ENCODE measurements around the gene STK32B. TPM values are rescaled to one million over a fixed set of nuclear protein-coding genes. Genes with fewer than 3 reads are reported as not detected.

STK32B gene
- total and polyA plus RNA-seq, 9 of the 15 experiments (the other 6 are each of a cell fraction or from before 2014, with no cell fraction given), result 0.03 to 0.20 (median 0.07) TPM; not detected in 2

- Histone ChIP-seq H3K27me3 (ENCODE audit: control insufficient read depth in 2 of 2, insufficient read depth in 2 of 2, low read length in 2 of 2) (no peaks in the 10 kb centered on the region), H3K9me1 (ENCODE audit: control insufficient read depth, insufficient read depth, low read length) (no peaks in the 10 kb centered on the region), H3K4me3 (no peak overlapping the region), H3K79me2 (ENCODE audit: control insufficient read depth, insufficient read depth, low read length) (no peaks in the 10 kb centered on the region), H3K36me3 (ENCODE audit: control insufficient read depth, insufficient read depth, low read length) (no peaks in the 10 kb centered on the region), H2AFZ (ENCODE audit: low read depth, low read length) (no peak overlapping the region), H3K9me3 (replicated peaks; ENCODE audit: control insufficient read depth, insufficient read depth, low read depth, low read length) (no peaks in the 10 kb centered on the region), H3K4me2 (ENCODE audit: insufficient read depth, low read length) (no peak overlapping the region), H3K27ac (ENCODE audit: extremely low read depth, low read depth, low read length) (no peak overlapping the region), H3K9ac (ENCODE audit: insufficient read depth in 1 of 2, low read depth in 2 of 2, low read length in 2 of 2) (no peak overlapping the region), H4K20me1 (replicated peaks; ENCODE audit: control insufficient read depth, insufficient read depth, low read length) (no peaks in the 10 kb centered on the region), H3K4me1 (replicated peaks in 1 of 2; ENCODE audit: control insufficient read depth in 2 of 2, insufficient read depth in 2 of 2, low read length in 2 of 2) (peaks cover 12 to 25% of the 10 kb centered on the region in 2 experiments; a peak in 4 of 5 replicates)
- ChIA-PET POLR2A (no interaction called here), CTCF (ENCODE audit: low intra/inter-chr PET ratio) (no interaction called here)
- intact Hi-C loops (cut with micrococcal nuclease) (no loop called here), in situ Hi-C loops (cut with MboI) (no loop called here)
- FAIRE-seq (no peak), DNase-seq (ENCODE audit: extremely low read depth in 1 of 4, low spot score in 3 of 4) (no peak), ATAC-seq (no peak)
- 63% methylated on average over 4 of the region's 4 CpGs for WGBS (ENCODE audit: insufficient coverage, low coverage, missing lambda C conversion rate)
- BruUV-seq (replicated peaks), result no TSS peak
- TF ChIP-seq KAT8 (IDR thresholded peaks at IDR 0.05; ENCODE audit: low read depth) (no peak), CBX8 (IDR thresholded peaks at IDR 0.05; ENCODE audit: borderline replicate concordance, extremely low read depth, low read depth, low read length, poor library complexity, severe bottlenecking) (no peak), NCOA6 (IDR thresholded peaks at IDR 0.05) (no peak), SIRT6 (IDR thresholded peaks at IDR 0.05; ENCODE audit: low read depth, low read length) (no peak), SRSF1 (IDR thresholded peaks at IDR 0.05; ENCODE audit: low read depth, low read length) (no peak), MAFK (IDR thresholded peaks at IDR 0.05; ENCODE audit: low read length) (no peak), TEAD2 (tag; IDR thresholded peaks at IDR 0.05) (no peak), PHF21A (IDR thresholded peaks at IDR 0.05; ENCODE audit: borderline replicate concordance, low read depth) (no peak), ZBTB9 (CRISPR knock-in tag; IDR thresholded peaks at IDR 0.05) (no peak), TFE3 (CRISPR knock-in tag; IDR thresholded peaks at IDR 0.05) (no peak), ZNF41 (CRISPR knock-in tag; conservative IDR thresholded peaks at IDR 0.05) (no peak)
- TF ChIP-seq, protein P1, sequence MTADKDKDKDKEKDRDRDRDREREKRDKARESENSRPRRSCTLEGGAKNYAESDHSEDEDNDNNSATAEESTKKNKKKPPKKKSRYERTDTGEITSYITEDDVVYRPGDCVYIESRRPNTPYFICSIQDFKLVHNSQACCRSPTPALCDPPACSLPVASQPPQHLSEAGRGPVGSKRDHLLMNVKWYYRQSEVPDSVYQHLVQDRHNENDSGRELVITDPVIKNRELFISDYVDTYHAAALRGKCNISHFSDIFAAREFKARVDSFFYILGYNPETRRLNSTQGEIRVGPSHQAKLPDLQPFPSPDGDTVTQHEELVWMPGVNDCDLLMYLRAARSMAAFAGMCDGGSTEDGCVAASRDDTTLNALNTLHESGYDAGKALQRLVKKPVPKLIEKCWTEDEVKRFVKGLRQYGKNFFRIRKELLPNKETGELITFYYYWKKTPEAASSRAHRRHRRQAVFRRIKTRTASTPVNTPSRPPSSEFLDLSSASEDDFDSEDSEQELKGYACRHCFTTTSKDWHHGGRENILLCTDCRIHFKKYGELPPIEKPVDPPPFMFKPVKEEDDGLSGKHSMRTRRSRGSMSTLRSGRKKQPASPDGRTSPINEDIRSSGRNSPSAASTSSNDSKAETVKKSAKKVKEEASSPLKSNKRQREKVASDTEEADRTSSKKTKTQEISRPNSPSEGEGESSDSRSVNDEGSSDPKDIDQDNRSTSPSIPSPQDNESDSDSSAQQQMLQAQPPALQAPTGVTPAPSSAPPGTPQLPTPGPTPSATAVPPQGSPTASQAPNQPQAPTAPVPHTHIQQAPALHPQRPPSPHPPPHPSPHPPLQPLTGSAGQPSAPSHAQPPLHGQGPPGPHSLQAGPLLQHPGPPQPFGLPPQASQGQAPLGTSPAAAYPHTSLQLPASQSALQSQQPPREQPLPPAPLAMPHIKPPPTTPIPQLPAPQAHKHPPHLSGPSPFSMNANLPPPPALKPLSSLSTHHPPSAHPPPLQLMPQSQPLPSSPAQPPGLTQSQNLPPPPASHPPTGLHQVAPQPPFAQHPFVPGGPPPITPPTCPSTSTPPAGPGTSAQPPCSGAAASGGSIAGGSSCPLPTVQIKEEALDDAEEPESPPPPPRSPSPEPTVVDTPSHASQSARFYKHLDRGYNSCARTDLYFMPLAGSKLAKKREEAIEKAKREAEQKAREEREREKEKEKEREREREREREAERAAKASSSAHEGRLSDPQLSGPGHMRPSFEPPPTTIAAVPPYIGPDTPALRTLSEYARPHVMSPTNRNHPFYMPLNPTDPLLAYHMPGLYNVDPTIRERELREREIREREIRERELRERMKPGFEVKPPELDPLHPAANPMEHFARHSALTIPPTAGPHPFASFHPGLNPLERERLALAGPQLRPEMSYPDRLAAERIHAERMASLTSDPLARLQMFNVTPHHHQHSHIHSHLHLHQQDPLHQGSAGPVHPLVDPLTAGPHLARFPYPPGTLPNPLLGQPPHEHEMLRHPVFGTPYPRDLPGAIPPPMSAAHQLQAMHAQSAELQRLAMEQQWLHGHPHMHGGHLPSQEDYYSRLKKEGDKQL (CRISPR knock-in tag; IDR thresholded peaks at IDR 0.05; ENCODE audit: borderline replicate concordance), result no peak
- TF ChIP-seq, protein P2, sequence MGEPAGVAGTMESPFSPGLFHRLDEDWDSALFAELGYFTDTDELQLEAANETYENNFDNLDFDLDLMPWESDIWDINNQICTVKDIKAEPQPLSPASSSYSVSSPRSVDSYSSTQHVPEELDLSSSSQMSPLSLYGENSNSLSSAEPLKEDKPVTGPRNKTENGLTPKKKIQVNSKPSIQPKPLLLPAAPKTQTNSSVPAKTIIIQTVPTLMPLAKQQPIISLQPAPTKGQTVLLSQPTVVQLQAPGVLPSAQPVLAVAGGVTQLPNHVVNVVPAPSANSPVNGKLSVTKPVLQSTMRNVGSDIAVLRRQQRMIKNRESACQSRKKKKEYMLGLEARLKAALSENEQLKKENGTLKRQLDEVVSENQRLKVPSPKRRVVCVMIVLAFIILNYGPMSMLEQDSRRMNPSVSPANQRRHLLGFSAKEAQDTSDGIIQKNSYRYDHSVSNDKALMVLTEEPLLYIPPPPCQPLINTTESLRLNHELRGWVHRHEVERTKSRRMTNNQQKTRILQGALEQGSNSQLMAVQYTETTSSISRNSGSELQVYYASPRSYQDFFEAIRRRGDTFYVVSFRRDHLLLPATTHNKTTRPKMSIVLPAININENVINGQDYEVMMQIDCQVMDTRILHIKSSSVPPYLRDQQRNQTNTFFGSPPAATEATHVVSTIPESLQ (CRISPR knock-in tag; IDR thresholded peaks at IDR 0.05), result no peak
These were observed 2.6 kb upstream of the STK32B start for GRCh38 chr4:5048721-5049120.
